ENCODE measurements around the gene TMEM205. TPM values are rescaled to one million over a fixed set of nuclear protein-coding genes. Genes with fewer than 3 reads are reported as not detected.
A peak's percentile ranks its signal among the peaks of the same experiment; 100 is the strongest.
"Not testable (repeated sequence)": the region's sequence is repeated elsewhere in the genome, so short reads cannot be mapped to it uniquely, and the experiment has no call there.

Gene TMEM205
- total RNA-seq, 5 donors from 2014 or later (not counting 1 experiment from before 2014, with no cell fraction given): 15.6 to 32.9 (median 27.0) TPM

- Mint-ChIP-seq H3K27me3 (no peaks in the 10 kb centered on the region), H3K4me3 (peak overlapping the region; percentile 79 to 80 (median 79)), H3K4me1 (peaks cover 11 to 26% (median 25%) of the 10 kb centered on the region in 3 donors), H3K36me3 (peaks cover 31% of the 10 kb centered on the region), H3K9me3 (no peaks in the 10 kb centered on the region), H3K27ac (peak overlapping the region; percentile 81 to 84)
- no peaks in the 10 kb centered on the region for H3K9me3 ChIP-seq
- peaks cover 0 to 33% of the 10 kb centered on the region in 2 experiments for H3K4me1 ChIP-seq (ENCODE audit: control insufficient read depth in 1 of 2, extremely low read depth in 1 of 2, insufficient read depth in 2 of 2, low read length in 2 of 2)
- H3K4me3 ChIP-seq (ENCODE audit: control insufficient read depth in 1 of 2, extremely low read depth in 1 of 2, low read length in 1 of 2): peak overlapping the region; percentile 52 to 58
- H3K27me3 ChIP-seq (replicated peaks in 1 of 2; ENCODE audit: control insufficient read depth in 2 of 2, extremely low read depth in 1 of 2, insufficient read depth in 2 of 2, low read length in 1 of 2): peaks cover 0 to 3% of the 10 kb centered on the region in 2 experiments
- CTCF ChIA-PET: no interaction called here
- H3K27ac ChIP-seq (ENCODE audit: low read length): peak overlapping the region; percentile 23
- POLR2A ChIA-PET: interaction anchor here (0.5 to 0.6 kb wide), 2 partner anchors 44 to 410 kb away, joined by 3 to 11 read pairs; no protein-coding TSS in a partner anchor
- no peak for DNase-seq
- ATAC-seq (replicated peaks in 1 of 4): peak in 2 of 4 experiments; percentile 16 to 22
- H3K36me3 ChIP-seq (ENCODE audit: control insufficient read depth in 2 of 2, extremely low read depth in 1 of 2, insufficient read depth in 1 of 2, low read length in 1 of 2): peaks cover 4 to 11% of the 10 kb centered on the region in 2 donors
- WGBS (ENCODE audit: insufficient coverage): 68% methylated on average over 15 of the region's 21 CpGs
These were observed 7.4 kb downstream of the TMEM205 start for GRCh38 chr19:11338569-11339253.

- ChIA-PET CTCF (interaction anchor here in 1 of 2 donors (0.7 kb wide), 1 partner anchor 48 kb away, joined by 6 read pairs; no protein-coding TSS in a partner anchor), POLR2A (interaction anchor here in 1 of 2 donors (0.5 kb wide), 1 partner anchor 45 kb away, joined by 11 read pairs; no protein-coding TSS in a partner anchor)
- no peaks in the 10 kb centered on the region for H3K27me3 Mint-ChIP-seq
- H3K4me1 Mint-ChIP-seq: peaks cover 11 to 26% (median 25%) of the 10 kb centered on the region in 3 donors
- no peak for DNase-seq
- no peaks in the 10 kb centered on the region for H3K9me3 ChIP-seq
- no peak overlapping the region for H3K27ac ChIP-seq (ENCODE audit: low read length)
- H3K36me3 ChIP-seq (ENCODE audit: control insufficient read depth in 2 of 2, extremely low read depth in 1 of 2, insufficient read depth in 1 of 2, low read length in 1 of 2): peaks cover 0 to 13% of the 10 kb centered on the region in 2 donors
- no peaks in the 10 kb centered on the region for H3K9me3 Mint-ChIP-seq
- peaks cover 0 to 3% of the 10 kb centered on the region in 2 experiments for H3K27me3 ChIP-seq (replicated peaks in 1 of 2; ENCODE audit: control insufficient read depth in 2 of 2, extremely low read depth in 1 of 2, insufficient read depth in 2 of 2, low read length in 1 of 2)
- no peak for ATAC-seq (replicated peaks in 1 of 4)
- peak overlapping the region in 1 of 3 donors; percentile 79 for H3K4me3 Mint-ChIP-seq
- H3K4me1 ChIP-seq (ENCODE audit: control insufficient read depth in 1 of 2, extremely low read depth in 1 of 2, insufficient read depth in 2 of 2, low read length in 2 of 2): peaks cover 0 to 33% of the 10 kb centered on the region in 2 experiments
- H3K4me3 ChIP-seq (ENCODE audit: control insufficient read depth in 1 of 2, extremely low read depth in 1 of 2, low read length in 1 of 2): no peak overlapping the region
- peak overlapping the region; percentile 36 to 44 for H3K27ac Mint-ChIP-seq
- WGBS (ENCODE audit: insufficient coverage): 96% methylated on average over 5 of the region's 7 CpGs
- H3K36me3 Mint-ChIP-seq: peaks cover 31% of the 10 kb centered on the region
These were observed 7.9 kb downstream of the TMEM205 start for GRCh38 chr19:11338121-11338520.

GRCh38 chr19:11337080-11337479, 9.0 kb downstream of the TMEM205 start:
- 10% methylated on average over 12 of the region's 14 CpGs for WGBS (ENCODE audit: insufficient coverage)
- H3K4me1 ChIP-seq (ENCODE audit: control insufficient read depth in 1 of 2, extremely low read depth in 1 of 2, insufficient read depth in 2 of 2, low read length in 2 of 2): peaks cover 0 to 33% of the 10 kb centered on the region in 2 experiments
- H3K4me1 Mint-ChIP-seq: peaks cover 11 to 26% (median 25%) of the 10 kb centered on the region in 3 donors
- no peak overlapping the region for H3K27ac ChIP-seq (ENCODE audit: low read length)
- ChIA-PET CTCF (no interaction called here), POLR2A (no interaction called here)
- peaks cover 0 to 16% of the 10 kb centered on the region in 2 donors for H3K36me3 ChIP-seq (ENCODE audit: control insufficient read depth in 2 of 2, extremely low read depth in 1 of 2, insufficient read depth in 1 of 2, low read length in 1 of 2)
- H3K4me3 Mint-ChIP-seq: no peak overlapping the region
- peaks cover 29% of the 10 kb centered on the region for H3K36me3 Mint-ChIP-seq
- ATAC-seq (replicated peaks in 1 of 4) (no peak), DNase-seq (peak in 1 of 35 experiments; percentile 19)
- H3K9me3 Mint-ChIP-seq: no peaks in the 10 kb centered on the region
- H3K27me3 Mint-ChIP-seq: no peaks in the 10 kb centered on the region
- H3K27ac Mint-ChIP-seq: peak overlapping the region; percentile 63 to 64
- H3K4me3 ChIP-seq (ENCODE audit: control insufficient read depth in 1 of 2, extremely low read depth in 1 of 2, low read length in 1 of 2): no peak overlapping the region
- peaks cover 0 to 3% of the 10 kb centered on the region in 2 experiments for H3K27me3 ChIP-seq (replicated peaks in 1 of 2; ENCODE audit: control insufficient read depth in 2 of 2, extremely low read depth in 1 of 2, insufficient read depth in 2 of 2, low read length in 1 of 2)
- no peaks in the 10 kb centered on the region for H3K9me3 ChIP-seq

- Histone ChIP-seq H3K4me3 (ENCODE audit: control insufficient read depth in 1 of 2, extremely low read depth in 1 of 2, low read length in 1 of 2) (no peak overlapping the region), H3K27ac (ENCODE audit: low read length) (no peak overlapping the region), H3K4me1 (ENCODE audit: control insufficient read depth in 1 of 2, extremely low read depth in 1 of 2, insufficient read depth in 2 of 2, low read length in 2 of 2) (peaks cover 0 to 33% of the 10 kb centered on the region in 2 experiments), H3K27me3 (replicated peaks in 1 of 2; ENCODE audit: control insufficient read depth in 2 of 2, extremely low read depth in 1 of 2, insufficient read depth in 2 of 2, low read length in 1 of 2) (peaks cover 0 to 3% of the 10 kb centered on the region in 2 experiments), H3K9me3 (no peaks in the 10 kb centered on the region), H3K36me3 (ENCODE audit: control insufficient read depth in 2 of 2, extremely low read depth in 1 of 2, insufficient read depth in 1 of 2, low read length in 1 of 2) (peaks cover 0 to 16% of the 10 kb centered on the region in 2 donors)
- no peak for ATAC-seq (replicated peaks in 1 of 4)
- H3K27ac Mint-ChIP-seq: no peak overlapping the region
- no peaks in the 10 kb centered on the region for H3K9me3 Mint-ChIP-seq
- no peak overlapping the region for H3K4me3 Mint-ChIP-seq
- 94% methylated on average over 15 of the region's 17 CpGs for WGBS (ENCODE audit: insufficient coverage)
- H3K4me1 Mint-ChIP-seq: peaks cover 11 to 26% (median 25%) of the 10 kb centered on the region in 3 donors
- H3K36me3 Mint-ChIP-seq: peaks cover 29% of the 10 kb centered on the region
- CTCF ChIA-PET: no interaction called here
- POLR2A ChIA-PET: no interaction called here
- no peak for DNase-seq
- H3K27me3 Mint-ChIP-seq: no peaks in the 10 kb centered on the region
These were observed 10.5 kb downstream of the TMEM205 start for GRCh38 chr19:11335449-11336146.

GRCh38 chr19:11333838-11334237, 12.2 kb downstream of the TMEM205 start:
- H3K4me3 Mint-ChIP-seq; H3K27ac ChIP-seq (ENCODE audit: low read length); H3K27ac Mint-ChIP-seq; H3K9me3 Mint-ChIP-seq; ATAC-seq (replicated peaks in 1 of 4); H3K27me3 ChIP-seq (replicated peaks in 1 of 2; ENCODE audit: control insufficient read depth in 2 of 2, extremely low read depth in 1 of 2, insufficient read depth in 2 of 2, low read length in 1 of 2); H3K4me3 ChIP-seq (ENCODE audit: control insufficient read depth in 1 of 2, extremely low read depth in 1 of 2, low read length in 1 of 2); DNase-seq; H3K27me3 Mint-ChIP-seq; POLR2A ChIA-PET; CTCF ChIA-PET; H3K9me3 ChIP-seq: not testable (repeated sequence)
- H3K36me3 ChIP-seq (ENCODE audit: control insufficient read depth in 2 of 2, extremely low read depth in 1 of 2, insufficient read depth in 1 of 2, low read length in 1 of 2): peaks cover 0 to 18% of the 10 kb centered on the region in 2 donors
- 90% methylated on average over 7 of the region's 9 CpGs for WGBS (ENCODE audit: insufficient coverage)
- Mint-ChIP-seq H3K4me1 (peaks cover 5 to 17% (median 17%) of the 10 kb centered on the region in 3 donors), H3K36me3 (peaks cover 35% of the 10 kb centered on the region)
- H3K4me1 ChIP-seq (ENCODE audit: control insufficient read depth in 1 of 2, extremely low read depth in 1 of 2, insufficient read depth in 2 of 2, low read length in 2 of 2): peaks cover 0 to 20% of the 10 kb centered on the region in 2 experiments

- no peaks in the 10 kb centered on the region for H3K9me3 Mint-ChIP-seq
- WGBS (ENCODE audit: insufficient coverage): 100% methylated on average over 1 of the region's 5 CpGs
- Histone ChIP-seq H3K27me3 (replicated peaks in 1 of 2; ENCODE audit: control insufficient read depth in 2 of 2, extremely low read depth in 1 of 2, insufficient read depth in 2 of 2, low read length in 1 of 2) (no peaks in the 10 kb centered on the region), H3K4me1 (ENCODE audit: control insufficient read depth in 1 of 2, extremely low read depth in 1 of 2, insufficient read depth in 2 of 2, low read length in 2 of 2) (peaks cover 0 to 9% of the 10 kb centered on the region in 2 experiments), H3K4me3 (ENCODE audit: control insufficient read depth in 1 of 2, extremely low read depth in 1 of 2, low read length in 1 of 2) (no peak overlapping the region), H3K27ac (ENCODE audit: low read length) (no peak overlapping the region), H3K9me3 (no peaks in the 10 kb centered on the region), H3K36me3 (ENCODE audit: control insufficient read depth in 2 of 2, extremely low read depth in 1 of 2, insufficient read depth in 1 of 2, low read length in 1 of 2) (peaks cover 0 to 18% of the 10 kb centered on the region in 2 donors)
- H3K27ac Mint-ChIP-seq: no peak overlapping the region
- ATAC-seq (replicated peaks in 1 of 4): no peak
- H3K36me3 Mint-ChIP-seq: peaks cover 35% of the 10 kb centered on the region
- no peaks in the 10 kb centered on the region for H3K27me3 Mint-ChIP-seq
- CTCF ChIA-PET: interaction anchor here in 1 of 2 donors (0.7 kb wide), 2 partner anchors 8 to 41 kb away, joined by 3 to 4 read pairs; partner anchors contain the start of gene SWSAP1
- no peak overlapping the region for H3K4me3 Mint-ChIP-seq
- POLR2A ChIA-PET: interaction anchor here in 1 of 2 donors (0.6 kb wide), 1 partner anchor 78 kb away, joined by 3 read pairs; no protein-coding TSS in a partner anchor
- H3K4me1 Mint-ChIP-seq: peaks cover 0 to 9% (median 9%) of the 10 kb centered on the region in 3 donors
- no peak for DNase-seq
These were observed 13.2 kb downstream of the TMEM205 start for GRCh38 chr19:11332822-11333221.
